GM18873 (cell line): ENCODE results near the gene NPR2.

Source experiments
- ATAC-seq: cut with Tn5 transposase; IDR thresholded peaks from one replicate; pipeline ENCODE4 v1.9.1; 2021; ENCODE audit warnings: mild to moderate bottlenecking, moderate library complexity, moderate number of reproducible peaks; ENCODE audit not compliant: unreplicated experiment, low FRiP score

NPR2 gene

DNA sequence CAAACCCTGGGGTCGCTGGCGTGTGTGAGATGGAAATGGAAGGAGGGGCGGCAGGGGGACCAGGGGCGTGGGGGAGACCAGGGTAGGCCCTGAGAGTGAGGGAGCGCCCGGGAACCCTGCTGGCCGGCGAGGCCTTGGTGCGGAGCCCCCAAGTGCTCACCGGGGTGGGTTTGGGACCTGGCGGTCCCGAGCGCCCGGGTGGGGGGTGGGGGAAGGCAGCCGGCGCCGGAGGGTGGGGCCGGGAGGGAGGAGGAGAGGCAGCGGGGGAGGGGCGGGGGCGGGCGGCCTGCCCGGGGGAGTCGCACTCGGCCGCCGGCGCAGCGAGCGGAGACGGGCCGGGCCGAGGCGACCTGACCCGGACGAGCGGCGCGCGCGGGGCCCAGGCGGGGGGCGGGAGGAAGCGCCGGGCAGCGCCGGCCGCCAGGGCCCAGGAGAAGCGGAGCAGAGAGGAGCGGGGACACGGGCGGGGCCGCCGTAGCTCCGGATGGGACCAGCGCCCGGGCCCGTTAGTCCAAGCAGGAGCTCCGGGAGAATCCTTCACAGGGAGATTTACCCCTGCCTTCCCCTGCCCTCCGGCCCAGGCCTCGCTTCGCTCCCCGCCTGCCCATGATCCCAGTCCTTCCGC lies at the start of gene NPR2:
TSS of gene NPR2 (plus strand) at position 295 of the 625 bp plus-strand sequence. CDS start 818 bp downstream, outside the sequence.
- ATAC-seq: no peak

DNA sequence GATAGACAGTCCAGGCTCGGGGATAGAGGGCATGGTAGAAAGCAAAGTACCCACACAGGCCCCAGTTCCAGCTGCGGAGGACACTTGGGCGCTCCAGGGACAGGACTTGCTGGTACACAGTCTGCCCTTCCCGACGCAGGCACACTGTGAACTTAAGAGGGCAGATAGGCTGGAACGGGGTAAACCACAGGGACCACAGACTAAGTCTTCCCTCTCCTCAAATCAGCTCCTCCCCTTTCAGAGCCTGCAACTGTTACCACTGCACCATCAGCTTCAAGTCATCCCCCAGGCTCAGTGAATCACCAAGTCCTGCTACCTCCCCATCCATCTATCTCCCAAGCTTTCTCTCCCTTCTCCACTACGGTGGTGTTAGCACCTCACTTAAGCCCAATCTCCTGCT lies 49.7 kb upstream of the NPR2 start:
- no peak for ATAC-seq

- ATAC-seq: no peak
Measured at GRCh38 chr9:35743452-35743851, 47.9 kb upstream of the NPR2 start.

- ATAC-seq: no peak
Measured at GRCh38 chr9:35743880-35744518, 47.4 kb upstream of the NPR2 start.

GRCh38 chr9:35745569-35745968 lies 45.8 kb upstream of the NPR2 start:
- ATAC-seq: no peak

DNA sequence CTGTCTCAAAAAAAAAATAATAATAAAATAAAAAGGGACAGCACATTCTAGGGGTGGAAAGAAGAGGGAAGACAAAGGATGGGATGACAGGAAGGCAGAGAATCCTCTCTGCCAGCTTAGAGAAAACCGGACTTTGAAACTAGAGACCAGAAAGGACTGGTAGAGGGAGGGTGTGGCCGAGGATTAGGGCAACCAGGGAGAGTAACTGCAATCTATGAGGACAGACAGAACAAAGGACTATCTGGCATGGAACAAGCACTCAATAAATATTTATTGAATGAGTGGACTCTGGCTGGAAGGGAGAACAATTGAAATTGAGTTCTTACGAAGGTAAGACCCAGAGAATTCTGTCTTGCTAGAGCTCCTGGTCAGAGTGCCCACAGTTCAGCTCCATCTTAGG lies 44.8 kb upstream of the NPR2 start:
- ATAC-seq: no peak

- peak; percentile 2 for ATAC-seq
Measured at GRCh38 chr9:35748242-35748857, 43.0 kb upstream of the NPR2 start.

GRCh38 chr9:35748858-35749514 lies 42.4 kb upstream of the NPR2 start, which contains the start of the genes GBA2 and RGP1:
TSS of gene GBA2 (minus strand) at chr9:35749228. CDS start at chr9:35748704, 524 bp downstream.
TSS of gene RGP1 (plus strand) at chr9:35749287. CDS start at chr9:35749756, 469 bp downstream.
- ATAC-seq: peak; percentile 54

GRCh38 chr9:35749515-35750255 lies 41.7 kb upstream of the NPR2 start:
- no peak for ATAC-seq

GRCh38 chr9:35750256-35750531 lies 41.2 kb upstream of the NPR2 start:
- ATAC-seq: no peak

- no peak for ATAC-seq
Measured at GRCh38 chr9:35753466-35753865, 37.9 kb upstream of the NPR2 start.

DNA sequence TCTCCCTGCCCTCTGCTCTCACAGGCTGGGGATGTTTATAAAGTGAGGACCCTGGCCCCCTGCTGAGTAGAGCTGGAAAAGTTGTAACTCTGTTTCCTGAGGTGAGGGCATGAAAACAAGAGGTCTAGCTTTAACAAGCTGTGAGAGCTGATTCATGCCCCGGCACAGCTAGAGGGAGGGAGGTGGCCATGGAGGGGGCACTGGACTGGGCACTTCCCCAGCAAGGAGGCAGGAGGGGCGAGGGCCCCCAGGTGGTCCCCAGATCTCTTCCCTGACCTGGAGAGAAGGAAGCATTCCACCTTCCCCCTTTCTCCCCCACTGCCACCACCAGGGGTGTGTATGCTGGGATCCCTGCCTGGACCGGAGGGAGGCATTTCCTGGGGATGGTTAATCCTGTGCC lies 37.1 kb upstream of the NPR2 start, which contains the start of gene MSMP:
TSS of gene MSMP (minus strand) at position 13 of the 400 bp plus-strand sequence. CDS start 147 bp downstream, outside the sequence.
- no peak for ATAC-seq

GRCh38 chr9:35755071-35755470 lies 36.3 kb upstream of the NPR2 start:
- ATAC-seq: no peak

- ATAC-seq: no peak
Measured at GRCh38 chr9:35756275-35757225, 34.8 kb upstream of the NPR2 start.

DNA sequence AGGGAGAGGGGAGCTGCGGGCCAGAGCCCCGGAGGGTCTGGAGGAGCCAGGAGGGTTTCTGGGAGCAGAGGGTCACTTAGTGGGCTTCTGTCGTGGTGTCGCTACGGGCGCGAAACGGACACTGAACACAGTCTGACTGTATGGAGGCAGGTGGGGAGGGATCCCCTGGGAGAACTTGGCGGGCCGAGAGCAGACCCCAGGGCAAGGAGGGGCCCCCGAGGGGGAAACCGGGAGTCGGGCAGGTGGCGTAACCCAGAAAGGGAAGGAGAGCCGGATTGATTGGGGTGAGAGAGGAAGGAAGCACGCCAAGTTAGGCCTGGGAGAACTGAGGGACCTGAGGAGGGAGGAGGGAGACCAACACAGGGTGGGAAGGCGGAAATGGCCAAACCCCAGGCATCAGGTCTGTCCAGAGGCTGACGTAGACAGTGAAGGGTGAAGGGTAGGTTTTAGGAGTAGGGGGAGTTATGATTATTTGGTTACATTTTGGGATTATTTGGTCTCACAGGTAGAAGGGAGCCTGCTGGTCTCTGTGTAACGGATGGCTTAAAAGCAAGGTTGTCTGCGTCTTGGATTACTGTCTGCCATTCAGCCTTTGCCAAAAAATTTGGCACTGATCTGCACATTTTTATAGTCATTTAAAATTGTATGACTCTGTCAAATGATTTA lies 34.0 kb upstream of the NPR2 start:
- ATAC-seq: no peak

DNA sequence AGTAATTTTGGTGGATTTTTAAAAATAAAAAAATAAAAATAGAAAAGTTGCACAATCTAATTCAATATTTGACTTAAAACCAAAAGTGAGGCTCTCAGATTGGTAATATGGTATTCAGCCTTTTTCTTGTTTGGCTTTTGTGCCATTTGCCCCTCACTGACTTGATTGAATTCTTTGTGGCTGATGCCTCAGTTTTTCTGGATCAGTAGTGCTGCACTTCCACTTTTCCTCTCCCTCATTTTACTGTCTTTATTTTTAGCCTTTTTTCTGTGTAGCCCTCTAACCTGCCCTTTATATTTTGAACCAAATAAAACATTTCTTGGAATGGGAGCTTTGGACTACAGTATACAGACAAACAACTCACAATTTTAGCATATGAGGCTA lies 33.5 kb upstream of the NPR2 start:
- ATAC-seq: no peak

GRCh38 chr9:35758475-35759050 lies 32.8 kb upstream of the NPR2 start:
- ATAC-seq: no peak

- no peak for ATAC-seq
Measured at GRCh38 chr9:35759795-35760194, 31.6 kb upstream of the NPR2 start.

DNA sequence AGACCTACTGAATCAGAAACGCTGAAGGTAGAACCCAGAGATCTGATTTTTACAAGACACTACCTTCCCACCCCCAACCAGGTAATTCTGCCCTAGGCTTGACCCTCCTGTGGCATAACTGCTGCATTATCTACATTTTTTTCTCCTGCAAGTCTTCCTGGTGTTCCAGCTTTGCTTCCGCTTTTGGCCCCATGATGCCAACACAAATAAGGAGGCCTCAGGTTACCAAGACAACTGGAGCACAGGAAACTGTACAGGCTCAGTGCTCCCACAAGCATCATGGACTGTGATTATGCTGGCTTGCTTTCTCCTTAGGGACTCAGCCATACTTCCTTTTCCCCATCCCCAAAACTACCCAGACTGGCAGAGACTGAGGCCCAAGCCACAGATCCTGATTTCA lies 30.7 kb upstream of the NPR2 start:
- no peak for ATAC-seq
